ENCODE results near the gene CELF2. TPM values are rescaled to one million over a fixed set of nuclear protein-coding genes. Genes with fewer than 3 reads are reported as not detected.
A peak's percentile ranks its signal among the peaks of the same experiment; 100 is the strongest.

Gene CELF2
- total RNA-seq, 1 donor from 2014 or later: 89.2 TPM

- ChIA-PET CTCF (no interaction called here), POLR2A (no interaction called here)
- DNase-seq (no peak), ATAC-seq (ENCODE audit: low read depth) (no peak)
- peak overlapping the region; percentile 28 for H3K27ac Mint-ChIP-seq
- no peak overlapping the region for H3K4me3 Mint-ChIP-seq
- no peaks in the 10 kb centered on the region for H3K9me3 Mint-ChIP-seq
- intact Hi-C loops (cut with micrococcal nuclease): loop anchor here (5.0 to 10.0 kb wide), 2 partner anchors 257 to 530 kb away; partner anchors contain the start of gene CELF2
- peaks cover 36% of the 10 kb centered on the region for H3K4me1 Mint-ChIP-seq
- H3K27me3 Mint-ChIP-seq: no peaks in the 10 kb centered on the region
- peaks cover 97% of the 10 kb centered on the region for H3K36me3 Mint-ChIP-seq (ENCODE audit: low read depth)
- no peak for TF ChIP-seq CTCF (IDR thresholded peaks at IDR 0.05)
Measured at GRCh38 chr10:11274452-11274851, 256.8 kb downstream of the CELF2 start.

GRCh38 chr10:11275651-11276050 lies 258.0 kb downstream of the CELF2 start:
- ChIA-PET CTCF (interaction anchor here (1.2 kb wide), 1 partner anchor 162 kb away, joined by 4 read pairs; no protein-coding TSS in a partner anchor), POLR2A (no interaction called here)
- no peak overlapping the region for H3K27ac Mint-ChIP-seq
- no peak for TF ChIP-seq CTCF (IDR thresholded peaks at IDR 0.05)
- ATAC-seq (ENCODE audit: low read depth): no peak
- DNase-seq: no peak
- peaks cover 96% of the 10 kb centered on the region for H3K36me3 Mint-ChIP-seq (ENCODE audit: low read depth)
- H3K9me3 Mint-ChIP-seq: no peaks in the 10 kb centered on the region
- H3K4me3 Mint-ChIP-seq: no peak overlapping the region
- H3K27me3 Mint-ChIP-seq: no peaks in the 10 kb centered on the region
- H3K4me1 Mint-ChIP-seq: peaks cover 24% of the 10 kb centered on the region
- intact Hi-C loops (cut with micrococcal nuclease): loop anchor here (10.0 kb wide), 1 partner anchor 531 kb away; no protein-coding TSS in a partner anchor

- H3K36me3 Mint-ChIP-seq (ENCODE audit: low read depth): peaks cover 97% of the 10 kb centered on the region
- ATAC-seq (ENCODE audit: low read depth): no peak
- no peaks in the 10 kb centered on the region for H3K9me3 Mint-ChIP-seq
- peak overlapping the region; percentile 12 for H3K27ac Mint-ChIP-seq
- ChIA-PET POLR2A (no interaction called here), CTCF (interaction anchor here (1.2 kb wide), 1 partner anchor 163 kb away, joined by 4 read pairs; no protein-coding TSS in a partner anchor)
- intact Hi-C loops (cut with micrococcal nuclease): loop anchor here (10.0 kb wide), 1 partner anchor 532 kb away; no protein-coding TSS in a partner anchor
- peaks cover 21% of the 10 kb centered on the region for H3K4me1 Mint-ChIP-seq
- no peak for DNase-seq
- no peak for TF ChIP-seq CTCF (IDR thresholded peaks at IDR 0.05)
- no peak overlapping the region for H3K4me3 Mint-ChIP-seq
- H3K27me3 Mint-ChIP-seq: no peaks in the 10 kb centered on the region
Measured at GRCh38 chr10:11276449-11276990, 258.8 kb downstream of the CELF2 start.

- peaks cover 10% of the 10 kb centered on the region for H3K4me1 Mint-ChIP-seq
- H3K36me3 Mint-ChIP-seq (ENCODE audit: low read depth): peaks cover 77% of the 10 kb centered on the region
- H3K27ac Mint-ChIP-seq: no peak overlapping the region
- H3K27me3 Mint-ChIP-seq: no peaks in the 10 kb centered on the region
- H3K4me3 Mint-ChIP-seq: no peak overlapping the region
- DNase-seq (no peak), ATAC-seq (ENCODE audit: low read depth) (no peak)
- no peaks in the 10 kb centered on the region for H3K9me3 Mint-ChIP-seq
- intact Hi-C loops (cut with micrococcal nuclease): loop anchor here (10.0 kb wide), 1 partner anchor 535 kb away; no protein-coding TSS in a partner anchor
- CTCF ChIA-PET: interaction anchor here (0.7 to 0.9 kb wide), 2 partner anchors 34 to 165 kb away, joined by 3 read pairs; no protein-coding TSS in a partner anchor
- TF ChIP-seq CTCF (IDR thresholded peaks at IDR 0.05): no peak
- POLR2A ChIA-PET: no interaction called here
Measured at GRCh38 chr10:11279314-11279713, 261.6 kb downstream of the CELF2 start.

- CTCF ChIA-PET: no interaction called here
- H3K9me3 Mint-ChIP-seq: no peaks in the 10 kb centered on the region
- H3K27ac Mint-ChIP-seq: peak overlapping the region; percentile 62
- POLR2A ChIA-PET: no interaction called here
- no peak overlapping the region for H3K4me3 Mint-ChIP-seq
- no peaks in the 10 kb centered on the region for H3K27me3 Mint-ChIP-seq
- intact Hi-C loops (cut with micrococcal nuclease): no loop called here
- peaks cover 68% of the 10 kb centered on the region for H3K36me3 Mint-ChIP-seq (ENCODE audit: low read depth)
- TF ChIP-seq CTCF (IDR thresholded peaks at IDR 0.05): no peak
- no peak for ATAC-seq (ENCODE audit: low read depth)
- no peak for DNase-seq
- H3K4me1 Mint-ChIP-seq: peaks cover 5% of the 10 kb centered on the region
Measured at GRCh38 chr10:11280187-11280932, 262.7 kb downstream of the CELF2 start.
